Panc1 (cell line): Measurements from ENCODE around the gene N4BP3. TPM values are rescaled to one million over a fixed set of nuclear protein-coding genes. Genes with fewer than 3 reads are reported as not detected.
"Not testable (repeated sequence)": the region's sequence is repeated elsewhere in the genome, so short reads cannot be mapped to it uniquely, and the experiment has no call there.

ENCODE experiments used
- ATAC-seq: fragments of 200-7000 bp; cut with Tn5 transposase; 2 replicates; pipeline ENCODE4 v1.9.1; 2020; ENCODE audit warnings: mild to moderate bottlenecking, moderate library complexity
- BruUV-seq: library from RNA; stranded (reverse); fragments of 400-500 nt; replicated peaks from 2 replicates; lab custom pipeline; 2021; lab: Mats Ljungman, UMichigan
- CTCF ChIA-PET: fragments of 300-600 bp; sonication (Branson Sonifier 250); formaldehyde crosslinking; loops from one replicate; lab custom pipeline; 2022; ENCODE audit warnings: antibody characterized with exemption; lab: Charles Lee
- POLR2A ChIA-PET: fragments of 300-600 bp; sonication (Branson Sonifier 250); formaldehyde crosslinking; loops from one replicate; lab custom pipeline; 2022; ENCODE audit warnings: antibody characterized with exemption; lab: Charles Lee
- DNase-seq: peaks from one replicate; pipeline ENCODE4 v3.0.0-alpha.2; 2010; ENCODE audit warnings: low read depth, low spot score
- H3K27ac ChIP-seq: 2 replicates; pipeline ENCODE4 v1.5.1; 2011; ENCODE audit warnings: mild to moderate bottlenecking, low read length, inconsistent platforms
- H3K27me3 ChIP-seq: fragments of 200-500 bp; sonication (Bioruptor generic); 2 replicates; pipeline ENCODE4 v1.6.0; 2014; ENCODE audit warnings: low read length, inconsistent platforms; ENCODE audit not compliant: control insufficient read depth, insufficient read depth
- H3K36me3 ChIP-seq: fragments of 200-500 bp; sonication (Bioruptor generic); 2 replicates; pipeline ENCODE4 v1.5.1; 2014; ENCODE audit warnings: inconsistent platforms, mild to moderate bottlenecking, low read length, moderate library complexity; ENCODE audit not compliant: control insufficient read depth, insufficient read depth
- H3K4me1 ChIP-seq: 2 replicates; pipeline ENCODE4 v1.5.1; 2011; ENCODE audit warnings: inconsistent platforms, mild to moderate bottlenecking, low read length, moderate library complexity; ENCODE audit not compliant: control insufficient read depth, insufficient read depth
- H3K4me3 ChIP-seq, 2 experiments: 2 replicates each; pipeline ENCODE4 v1.5.1; 2011 to 2012; ENCODE audit warnings: low read depth in 2 of 2, low read length in 2 of 2, mild to moderate bottlenecking in 2 of 2, inconsistent platforms in 1 of 2, moderate library complexity in 1 of 2
- H3K9me3 ChIP-seq: fragments of 200-500 bp; sonication (Bioruptor generic); 2 replicates; pipeline ENCODE4 v1.5.1; 2014; ENCODE audit warnings: low read depth, mild to moderate bottlenecking, inconsistent platforms, low read length, moderate library complexity; ENCODE audit not compliant: control insufficient read depth, insufficient read depth
- POLR2AphosphoS5 ChIP-seq: IDR thresholded peaks from 2 replicates; pipeline ENCODE4 v1.6.1; 2012; ENCODE audit warnings: mild to moderate bottlenecking, low read depth, low read length, moderate library complexity
- SIN3A ChIP-seq: IDR thresholded peaks from 2 replicates; pipeline ENCODE4 v1.6.1; 2012; ENCODE audit warnings: low read depth, mild to moderate bottlenecking, low read length, moderate library complexity, borderline replicate concordance; ENCODE audit not compliant: insufficient read depth
- TCF7L2 ChIP-seq: IDR thresholded peaks from 2 replicates; pipeline ENCODE4 v1.6.1; 2011; ENCODE audit warnings: mild to moderate bottlenecking, low read depth, low read length, inconsistent platforms
- in situ Hi-C: cut with HindIII; loops from 2 replicates; pipeline ENCODE4 v1.10.0; 2016; ENCODE audit warnings: low sequenced_read_pairs, low pct_unique_long_range_greater_than_20kb
- intact Hi-C: fragments of 100-400 bp; cut with micrococcal nuclease; formaldehyde crosslinking; loops from one replicate; pipeline ENCODE4 v1.10.0; 2022; ENCODE audit not compliant: unreplicated experiment
- total RNA-seq: library from RNA; stranded (reverse); gene quantifications from one replicate; pipeline ENCODE4 v1.2.1, GENCODE V29; 2021; ENCODE audit not compliant: unreplicated experiment
- TF ChIP-seq, protein P1 (sequence below): fragments of 450-650 bp; IDR thresholded peaks from 2 replicates; pipeline ENCODE4 v1.5.1; 2017; ENCODE audit warnings: mild to moderate bottlenecking
- TF ChIP-seq, protein P2 (sequence below), 2 experiments: IDR thresholded peaks; 2 replicates each; pipeline ENCODE4 v1.6.1; 2011 to 2012; ENCODE audit warnings: low read depth in 2 of 2, control low read depth in 1 of 2, low read length in 1 of 2, mild to moderate bottlenecking in 1 of 2, moderate library complexity in 1 of 2; ENCODE audit not compliant: insufficient read depth in 1 of 2

Gene N4BP3
- total RNA-seq, 1 experiment from 2014 or later: 2.3 TPM

DNA sequence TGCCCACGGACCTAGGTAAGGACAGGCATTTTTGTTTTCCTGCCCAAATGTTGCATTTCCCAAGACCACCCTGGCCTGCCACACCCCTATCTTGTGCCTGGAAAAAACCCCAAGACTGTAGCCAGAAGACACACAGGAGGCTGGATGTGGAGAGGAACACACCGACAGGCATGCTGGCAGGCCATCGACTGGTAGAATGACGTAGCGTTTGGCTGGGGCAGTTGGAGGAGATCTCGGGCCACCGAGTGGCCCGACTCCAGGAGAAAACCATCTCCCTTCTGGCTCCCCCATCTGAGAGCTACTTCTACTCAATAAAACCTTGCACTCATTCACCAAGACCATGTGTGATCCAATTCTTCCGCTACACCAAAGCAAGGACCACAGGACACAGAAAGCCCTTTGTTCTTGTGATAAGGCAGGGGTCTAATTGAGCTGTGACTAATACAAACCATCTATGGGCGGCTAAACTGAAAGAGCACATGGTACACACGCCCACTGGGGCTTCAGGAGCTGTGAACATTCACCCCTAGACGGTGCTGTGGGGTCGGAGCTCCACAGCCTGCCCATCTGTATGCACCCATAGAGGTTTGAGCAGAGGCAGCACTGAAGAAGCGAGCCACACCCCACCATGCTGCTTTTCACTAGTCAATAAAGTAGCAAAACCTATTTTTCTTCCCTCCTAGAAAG is 38.9 kb upstream of the N4BP3 start:
- intact Hi-C loops: no loop called here
- no peaks in the 10 kb centered on the region for H3K36me3 ChIP-seq
- ATAC-seq: no peak
- no peak for DNase-seq
- no peaks in the 10 kb centered on the region for H3K27me3 ChIP-seq
- H3K27ac ChIP-seq: no peak overlapping the region
- no peaks in the 10 kb centered on the region for H3K9me3 ChIP-seq
- CTCF ChIA-PET: interaction anchor here (1.1 kb wide), 1 partner anchor 69 kb away, joined by 3 read pairs; no protein-coding TSS in a partner anchor
- in situ Hi-C loops: no loop called here
- H3K4me1 ChIP-seq: no peaks in the 10 kb centered on the region; the same call in 1 of the 2 replicates
- H3K4me3 ChIP-seq: no peak overlapping the region
- no peak for TF ChIP-seq SIN3A
- TF ChIP-seq POLR2AphosphoS5: no peak
- TF ChIP-seq, protein P1, sequence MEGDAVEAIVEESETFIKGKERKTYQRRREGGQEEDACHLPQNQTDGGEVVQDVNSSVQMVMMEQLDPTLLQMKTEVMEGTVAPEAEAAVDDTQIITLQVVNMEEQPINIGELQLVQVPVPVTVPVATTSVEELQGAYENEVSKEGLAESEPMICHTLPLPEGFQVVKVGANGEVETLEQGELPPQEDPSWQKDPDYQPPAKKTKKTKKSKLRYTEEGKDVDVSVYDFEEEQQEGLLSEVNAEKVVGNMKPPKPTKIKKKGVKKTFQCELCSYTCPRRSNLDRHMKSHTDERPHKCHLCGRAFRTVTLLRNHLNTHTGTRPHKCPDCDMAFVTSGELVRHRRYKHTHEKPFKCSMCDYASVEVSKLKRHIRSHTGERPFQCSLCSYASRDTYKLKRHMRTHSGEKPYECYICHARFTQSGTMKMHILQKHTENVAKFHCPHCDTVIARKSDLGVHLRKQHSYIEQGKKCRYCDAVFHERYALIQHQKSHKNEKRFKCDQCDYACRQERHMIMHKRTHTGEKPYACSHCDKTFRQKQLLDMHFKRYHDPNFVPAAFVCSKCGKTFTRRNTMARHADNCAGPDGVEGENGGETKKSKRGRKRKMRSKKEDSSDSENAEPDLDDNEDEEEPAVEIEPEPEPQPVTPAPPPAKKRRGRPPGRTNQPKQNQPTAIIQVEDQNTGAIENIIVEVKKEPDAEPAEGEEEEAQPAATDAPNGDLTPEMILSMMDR: no peak
- no peak for TF ChIP-seq TCF7L2
- TF ChIP-seq, protein P2, sequence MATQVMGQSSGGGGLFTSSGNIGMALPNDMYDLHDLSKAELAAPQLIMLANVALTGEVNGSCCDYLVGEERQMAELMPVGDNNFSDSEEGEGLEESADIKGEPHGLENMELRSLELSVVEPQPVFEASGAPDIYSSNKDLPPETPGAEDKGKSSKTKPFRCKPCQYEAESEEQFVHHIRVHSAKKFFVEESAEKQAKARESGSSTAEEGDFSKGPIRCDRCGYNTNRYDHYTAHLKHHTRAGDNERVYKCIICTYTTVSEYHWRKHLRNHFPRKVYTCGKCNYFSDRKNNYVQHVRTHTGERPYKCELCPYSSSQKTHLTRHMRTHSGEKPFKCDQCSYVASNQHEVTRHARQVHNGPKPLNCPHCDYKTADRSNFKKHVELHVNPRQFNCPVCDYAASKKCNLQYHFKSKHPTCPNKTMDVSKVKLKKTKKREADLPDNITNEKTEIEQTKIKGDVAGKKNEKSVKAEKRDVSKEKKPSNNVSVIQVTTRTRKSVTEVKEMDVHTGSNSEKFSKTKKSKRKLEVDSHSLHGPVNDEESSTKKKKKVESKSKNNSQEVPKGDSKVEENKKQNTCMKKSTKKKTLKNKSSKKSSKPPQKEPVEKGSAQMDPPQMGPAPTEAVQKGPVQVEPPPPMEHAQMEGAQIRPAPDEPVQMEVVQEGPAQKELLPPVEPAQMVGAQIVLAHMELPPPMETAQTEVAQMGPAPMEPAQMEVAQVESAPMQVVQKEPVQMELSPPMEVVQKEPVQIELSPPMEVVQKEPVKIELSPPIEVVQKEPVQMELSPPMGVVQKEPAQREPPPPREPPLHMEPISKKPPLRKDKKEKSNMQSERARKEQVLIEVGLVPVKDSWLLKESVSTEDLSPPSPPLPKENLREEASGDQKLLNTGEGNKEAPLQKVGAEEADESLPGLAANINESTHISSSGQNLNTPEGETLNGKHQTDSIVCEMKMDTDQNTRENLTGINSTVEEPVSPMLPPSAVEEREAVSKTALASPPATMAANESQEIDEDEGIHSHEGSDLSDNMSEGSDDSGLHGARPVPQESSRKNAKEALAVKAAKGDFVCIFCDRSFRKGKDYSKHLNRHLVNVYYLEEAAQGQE (IDR thresholded peaks at IDR 0.05; ENCODE audit: insufficient read depth in 1 of 2, low read depth in 2 of 2, low read length in 1 of 2): no peak
- POLR2A ChIA-PET: interaction anchor here (0.6 kb wide), 1 partner anchor 1707 kb away, joined by 3 read pairs; no protein-coding TSS in a partner anchor
- BruUV-seq: no TSS peak

DNA sequence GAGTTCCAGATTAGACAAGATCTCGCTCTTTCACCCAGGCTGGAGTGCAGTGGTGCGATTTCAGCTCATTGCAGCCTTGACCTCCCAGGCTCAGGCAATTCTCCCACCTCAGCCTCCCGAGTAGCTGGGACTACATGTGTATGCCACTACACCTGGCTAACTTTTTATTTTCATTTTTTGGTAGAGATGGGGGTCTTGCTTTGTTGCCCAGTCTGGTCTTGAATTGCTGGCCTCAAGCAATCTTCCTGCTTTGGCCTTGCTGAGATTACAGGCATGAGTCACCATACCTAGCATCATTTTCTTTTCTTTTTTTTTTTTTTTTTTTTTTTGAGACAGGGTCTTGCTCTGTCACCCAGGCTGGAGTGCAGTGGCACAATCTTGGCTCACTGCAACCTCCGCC is 36.4 kb upstream of the N4BP3 start:
- BruUV-seq, H3K4me1 ChIP-seq, in situ Hi-C loops, H3K36me3 ChIP-seq, H3K4me3 ChIP-seq, H3K9me3 ChIP-seq, H3K27me3 ChIP-seq, ATAC-seq, POLR2A ChIA-PET, H3K27ac ChIP-seq, DNase-seq: not testable (repeated sequence)
- CTCF ChIA-PET: interaction anchor here (0.6 to 1.2 kb wide), 3 partner anchors 24 to 179 kb away, joined by 3 to 13 read pairs (median 11); no protein-coding TSS in a partner anchor
- intact Hi-C loops: loop anchor here (1.0 kb wide), 2 partner anchors 69 to 87 kb away; no protein-coding TSS in a partner anchor

DNA sequence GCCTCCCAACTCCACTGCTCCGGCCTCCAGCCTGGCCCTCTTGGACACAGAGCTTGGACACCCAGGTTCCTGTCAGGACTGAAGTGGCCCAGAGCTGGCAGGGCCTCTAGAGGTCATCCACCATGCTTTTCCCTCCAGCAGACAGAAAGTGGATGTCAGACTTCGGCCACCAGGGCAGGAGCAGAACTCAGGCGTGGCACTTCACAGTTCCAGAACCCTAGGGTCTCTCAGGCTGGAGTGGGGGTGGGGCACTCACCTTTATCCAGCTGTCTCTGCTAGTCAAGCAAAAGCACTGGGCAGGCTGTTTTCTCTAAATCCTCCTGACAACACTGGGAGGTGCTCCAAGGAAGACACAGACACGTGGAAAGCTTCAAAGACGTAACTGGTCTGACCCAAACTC is 35.6 kb upstream of the N4BP3 start:
- Histone ChIP-seq H3K4me3 (no peak overlapping the region), H3K27me3 (no peaks in the 10 kb centered on the region), H3K4me1 (no peaks in the 10 kb centered on the region), H3K9me3 (no peaks in the 10 kb centered on the region), H3K27ac (no peak overlapping the region), H3K36me3 (no peaks in the 10 kb centered on the region)
- DNase-seq (no peak), ATAC-seq (no peak)
- CTCF ChIA-PET: interaction anchor here (0.5 to 1.2 kb wide), 6 partner anchors 23 to 148 kb away, joined by 3 to 13 read pairs (median 5); no protein-coding TSS in a partner anchor
- in situ Hi-C loops (no loop called here), intact Hi-C loops (no loop called here)
- TF ChIP-seq SIN3A: no peak
- POLR2A ChIA-PET: no interaction called here
- BruUV-seq: no TSS peak
